IPS-NIHi7 (cell line): ENCODE measurements around the gene CNTN5.

Experiments
- DNase-seq: peaks from one replicate; pipeline ENCODE4 v3.0.0; 2012; ENCODE audit warnings: mixed read lengths; ENCODE audit errors: extremely low spot score

CNTN5 gene

DNA sequence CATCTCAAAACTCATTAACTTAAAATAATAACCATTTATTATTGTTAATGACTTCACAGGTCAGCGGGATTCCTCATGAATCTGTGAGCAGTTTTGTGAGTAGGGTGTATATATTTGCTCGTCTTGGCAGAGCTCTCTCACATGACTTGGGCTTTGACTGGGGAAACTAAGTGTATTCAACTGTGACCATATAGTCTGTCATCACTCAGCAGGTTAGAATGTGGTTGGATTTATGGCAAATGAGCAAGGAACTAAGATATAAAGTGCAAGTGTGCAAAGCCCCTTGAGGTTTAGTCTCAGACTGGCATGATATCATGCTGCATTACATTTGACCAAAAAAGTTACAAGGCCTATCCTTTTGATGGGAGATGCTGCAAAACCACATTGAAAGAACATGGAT lies 254.8 kb downstream of the CNTN5 start:
- DNase-seq, result no peak

DNA sequence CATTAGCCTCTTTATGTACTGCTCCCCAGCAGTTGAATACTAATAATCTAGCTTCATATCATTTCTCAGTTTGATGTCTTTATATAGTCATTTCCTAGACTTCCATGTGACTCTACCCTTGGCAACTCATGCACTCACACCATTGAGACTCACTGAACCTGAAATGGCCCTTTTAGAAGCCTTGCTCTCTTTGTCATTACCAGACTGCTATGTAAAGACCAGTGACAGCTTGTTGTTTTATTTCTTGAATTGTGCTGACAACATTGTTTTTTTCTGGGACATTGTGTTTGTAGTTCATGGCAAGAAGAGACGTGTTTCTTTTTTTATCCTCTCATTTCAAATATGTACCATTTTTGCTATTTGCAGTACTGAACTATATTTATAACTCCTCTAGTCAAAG lies 256.5 kb downstream of the CNTN5 start:
- no peak for DNase-seq

DNA sequence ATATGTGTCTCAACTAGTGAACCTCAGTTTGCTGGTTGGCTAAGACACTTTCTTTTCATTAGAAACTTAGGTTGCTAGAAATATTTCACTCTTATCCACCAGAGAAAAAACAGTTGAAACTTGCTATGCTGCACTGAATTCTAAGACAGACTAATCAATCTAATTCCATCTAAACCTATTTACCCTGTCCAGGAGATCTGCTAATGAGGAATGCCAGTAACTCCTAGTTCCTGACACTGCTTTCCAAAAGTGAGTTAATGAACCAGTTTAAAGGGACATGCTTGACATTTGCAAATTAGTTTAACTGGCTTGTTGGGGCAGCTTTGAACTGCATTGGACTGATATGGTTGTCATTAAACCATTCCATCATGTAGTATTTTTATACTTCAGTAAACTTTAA lies 258.5 kb downstream of the CNTN5 start:
- no peak for DNase-seq

DNA sequence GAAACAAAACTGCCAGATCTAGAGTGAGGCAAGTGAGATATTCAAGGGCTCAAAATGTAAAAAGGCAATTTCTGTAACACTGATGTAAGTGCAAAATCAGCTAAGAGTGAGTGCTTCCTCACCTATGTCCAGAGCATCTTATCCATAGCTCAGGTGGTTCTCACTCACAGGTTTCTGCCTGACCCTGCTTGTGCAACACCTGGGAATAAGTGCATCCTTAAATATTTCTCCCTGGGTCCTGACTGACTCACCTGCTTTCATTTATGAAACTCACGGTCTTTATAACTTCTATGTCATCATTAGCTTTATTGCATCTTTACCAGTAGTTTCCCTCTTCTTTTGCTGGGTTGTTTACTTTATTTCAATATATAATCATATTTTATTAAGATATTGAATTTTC lies 260.6 kb downstream of the CNTN5 start:
- DNase-seq, result no peak

DNA sequence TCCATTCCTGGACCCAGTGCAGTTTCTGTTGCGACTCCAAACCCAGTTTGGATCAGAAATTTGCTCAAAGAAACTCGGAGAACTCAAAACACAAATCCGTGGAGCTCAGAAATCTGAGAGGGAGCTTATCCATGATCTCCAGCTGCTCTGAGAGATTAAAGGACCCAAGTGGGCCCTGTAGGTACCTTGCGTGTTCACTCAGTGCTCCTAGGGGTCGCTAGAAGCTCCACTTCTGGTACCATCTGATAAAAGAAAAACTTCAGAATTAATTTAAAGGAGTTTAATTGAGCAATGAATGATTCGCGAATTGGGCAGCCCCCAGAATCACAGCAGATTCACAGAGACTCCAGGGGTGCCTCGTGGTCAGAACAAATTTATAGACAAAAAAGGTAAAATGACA lies 277.2 kb downstream of the CNTN5 start:
- DNase-seq, result peak; percentile 15

DNA sequence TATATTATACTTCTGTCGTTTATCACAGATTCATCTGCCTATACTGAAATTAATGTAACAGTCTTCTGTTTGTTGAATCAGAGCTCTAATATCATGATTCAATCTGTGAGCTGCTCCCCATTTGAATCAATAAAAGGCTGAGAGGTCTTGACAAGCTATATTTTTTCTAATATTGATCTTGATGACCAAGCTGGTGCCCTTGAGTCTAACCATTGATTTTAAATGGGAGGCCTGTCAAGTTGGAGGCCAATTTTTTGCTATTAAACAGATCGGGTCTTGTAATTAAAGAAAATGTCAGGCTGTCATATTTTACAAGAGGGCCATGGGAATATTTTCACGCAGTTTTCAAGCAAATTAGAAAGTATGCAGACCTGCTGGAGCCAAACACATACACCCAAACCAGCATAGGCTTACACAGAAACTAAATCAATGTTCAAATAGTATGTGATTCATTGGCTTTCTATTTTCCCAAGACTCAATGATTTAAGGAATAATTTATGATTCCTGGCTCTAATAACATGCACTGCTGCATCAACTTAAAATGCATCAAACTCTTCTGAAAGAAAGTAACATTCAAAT lies 286.9 kb downstream of the CNTN5 start:
- no peak for DNase-seq

DNA sequence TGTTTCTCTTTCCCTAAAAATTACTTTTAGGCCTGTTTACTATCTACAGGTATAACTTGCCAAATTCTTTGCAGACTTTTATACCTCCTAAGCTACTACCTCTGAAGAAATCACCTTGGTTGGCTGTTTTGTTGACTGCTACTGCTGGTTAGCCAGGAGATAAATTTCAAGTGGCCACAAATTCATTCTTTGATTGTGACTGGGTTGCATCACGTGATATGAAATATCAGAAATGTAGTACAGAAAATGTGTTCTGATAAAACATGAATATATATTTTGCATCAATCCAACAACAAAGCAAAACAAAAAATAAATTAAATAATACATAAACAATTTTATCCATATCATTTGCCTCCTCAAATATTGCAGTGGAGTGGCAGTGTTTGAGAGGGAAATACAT lies 291.1 kb downstream of the CNTN5 start:
- DNase-seq, result no peak

DNA sequence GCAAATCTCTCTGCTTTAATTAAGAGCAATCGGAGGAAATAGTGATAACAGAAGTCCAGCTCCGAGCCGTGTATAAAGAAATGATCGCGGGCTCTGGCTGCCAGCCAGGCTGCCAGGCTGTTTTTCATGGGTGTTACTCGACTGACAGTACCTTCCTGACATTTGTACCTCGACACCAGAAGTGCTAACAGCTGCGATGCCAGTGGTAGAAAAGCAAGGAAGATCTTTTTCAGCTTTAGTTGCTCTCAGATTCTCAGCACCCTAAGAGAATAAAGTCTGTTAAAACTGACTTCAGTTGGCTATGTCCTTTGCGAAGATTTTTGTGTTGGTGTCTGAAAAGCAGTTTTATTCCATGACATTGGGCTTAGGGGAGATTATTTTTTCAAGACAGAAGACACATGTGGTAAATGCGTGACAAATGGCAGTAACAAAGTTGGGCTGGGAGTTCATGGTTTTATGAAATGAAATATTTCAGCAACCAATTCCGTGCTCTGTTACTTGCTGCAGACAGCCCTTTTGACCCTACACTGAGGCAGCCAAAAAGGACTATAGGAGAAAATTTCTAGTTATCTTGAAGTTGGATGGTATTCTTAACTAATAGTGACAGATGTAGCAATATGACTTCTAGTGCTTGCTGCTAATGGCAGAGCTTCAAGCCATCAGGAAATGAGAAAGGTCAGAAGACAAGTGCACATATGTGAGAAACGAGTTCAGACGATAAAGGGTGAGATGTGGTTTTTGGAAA lies 296.2 kb downstream of the CNTN5 start:
- DNase-seq, result no peak

DNA sequence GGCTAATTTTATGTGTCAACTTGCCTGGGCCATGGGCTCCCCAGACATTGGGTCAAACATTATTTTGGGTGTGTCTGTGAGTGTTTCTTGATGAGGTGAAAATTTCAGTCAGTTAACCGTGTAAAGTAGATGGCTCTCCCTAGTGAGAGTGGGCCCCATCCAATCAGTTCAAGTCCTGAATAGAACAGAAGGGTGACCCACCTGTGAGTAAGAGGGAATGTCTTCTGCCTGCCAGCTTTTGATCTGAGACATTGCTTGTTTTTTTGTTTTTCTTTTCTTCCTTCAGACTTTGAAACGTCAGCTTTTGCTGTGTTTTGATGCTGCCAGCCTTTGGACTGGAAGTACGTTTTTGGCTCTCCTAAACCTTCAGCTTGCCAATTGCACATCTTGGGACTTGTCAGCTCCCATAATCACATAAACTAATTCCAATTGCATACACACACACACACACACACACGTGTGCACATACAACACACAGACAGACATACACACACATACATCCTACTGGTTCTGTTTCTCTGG lies 300.1 kb downstream of the CNTN5 start:
- no peak for DNase-seq

DNA sequence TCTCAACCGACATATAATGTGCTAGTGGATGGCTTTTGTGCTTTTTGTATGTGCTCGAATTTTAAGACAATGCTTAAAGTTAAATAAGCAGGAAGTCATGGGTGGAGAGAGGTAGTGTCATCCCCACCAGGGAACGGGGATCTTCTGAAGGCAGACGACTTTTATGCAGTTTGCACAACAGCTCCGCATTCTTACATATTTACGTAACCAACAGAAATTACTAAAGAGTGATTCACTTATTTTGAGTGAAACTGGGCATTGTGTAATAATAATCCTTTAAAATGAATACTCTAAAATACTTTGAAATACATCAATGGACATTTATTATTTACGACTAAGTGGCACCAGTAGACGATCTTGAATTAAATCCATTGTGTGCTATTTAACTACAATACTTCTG lies 305.1 kb downstream of the CNTN5 start:
- no peak for DNase-seq

DNA sequence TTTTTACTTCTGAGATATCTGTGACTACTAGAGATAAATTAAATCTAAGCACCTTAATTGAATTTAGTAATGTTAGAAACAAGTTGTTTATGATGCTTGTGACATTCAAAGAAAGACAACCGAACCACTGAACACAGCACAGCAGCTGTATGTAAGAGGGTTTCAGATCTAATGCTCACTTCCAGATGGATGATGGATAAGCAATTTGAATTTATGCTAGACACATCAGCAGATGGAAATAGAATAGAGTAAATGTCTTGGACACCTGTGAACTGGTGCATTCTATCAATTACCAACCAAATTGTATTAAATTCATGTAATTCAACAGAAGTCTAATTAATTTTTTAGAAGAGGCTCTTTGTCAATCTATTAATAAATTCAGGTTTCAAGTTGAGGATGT lies 306.3 kb downstream of the CNTN5 start:
- no peak for DNase-seq

DNA sequence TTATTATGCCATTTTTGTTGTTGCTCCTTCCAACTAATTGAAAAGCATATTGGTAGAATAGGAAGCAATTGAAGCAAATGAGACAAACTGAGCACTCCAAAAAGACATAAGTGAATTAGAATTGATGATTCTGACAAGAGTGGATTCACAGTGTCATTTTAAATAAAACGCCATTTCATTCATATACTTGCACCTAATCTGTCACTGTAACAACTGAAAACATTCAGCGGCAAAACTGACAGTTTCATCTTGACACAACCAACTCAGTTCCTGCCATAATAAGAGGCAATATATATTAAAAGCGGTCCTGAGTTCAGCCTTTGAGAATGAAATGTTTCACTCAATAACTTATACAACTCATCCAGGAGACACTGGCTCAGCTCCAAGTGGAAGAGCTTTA lies 306.8 kb downstream of the CNTN5 start:
- no peak for DNase-seq

DNA sequence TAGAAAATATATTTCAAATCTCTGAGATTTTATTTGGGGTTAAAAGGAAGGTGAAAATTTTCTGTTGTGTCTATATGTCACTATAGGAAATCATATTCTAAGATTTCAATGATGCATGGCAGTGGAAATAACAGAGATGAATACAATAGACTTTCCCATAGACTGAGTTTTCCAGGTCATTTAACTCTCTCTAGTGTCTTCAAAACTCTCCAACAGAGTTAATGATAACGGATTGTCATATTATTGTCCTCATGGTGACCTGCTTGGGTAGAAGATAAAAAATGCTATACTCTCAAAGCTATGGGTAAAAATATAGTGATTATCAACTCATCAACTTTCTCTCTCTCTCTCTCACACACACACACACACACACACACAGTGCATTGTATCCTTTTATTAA lies 312.9 kb downstream of the CNTN5 start:
- no peak for DNase-seq

DNA sequence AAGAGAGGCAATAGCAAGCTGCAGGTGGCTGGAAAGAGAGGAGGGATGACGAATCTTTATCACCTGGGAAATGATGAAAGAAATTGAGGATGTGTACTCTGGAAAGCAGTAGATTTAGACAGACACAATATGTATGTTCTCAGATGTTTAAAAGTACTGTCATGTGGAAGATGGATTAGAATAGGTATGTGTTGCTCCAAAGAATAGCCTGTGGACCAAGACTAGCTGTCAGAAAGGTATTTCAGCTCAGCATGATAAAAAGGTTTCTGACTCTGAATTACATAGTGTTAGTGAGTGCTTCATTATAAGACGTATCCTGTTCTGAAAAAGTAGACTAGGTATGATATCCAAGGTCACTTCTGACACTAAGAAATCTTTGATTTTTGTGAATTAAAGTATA lies 322.4 kb downstream of the CNTN5 start:
- DNase-seq, result no peak

DNA sequence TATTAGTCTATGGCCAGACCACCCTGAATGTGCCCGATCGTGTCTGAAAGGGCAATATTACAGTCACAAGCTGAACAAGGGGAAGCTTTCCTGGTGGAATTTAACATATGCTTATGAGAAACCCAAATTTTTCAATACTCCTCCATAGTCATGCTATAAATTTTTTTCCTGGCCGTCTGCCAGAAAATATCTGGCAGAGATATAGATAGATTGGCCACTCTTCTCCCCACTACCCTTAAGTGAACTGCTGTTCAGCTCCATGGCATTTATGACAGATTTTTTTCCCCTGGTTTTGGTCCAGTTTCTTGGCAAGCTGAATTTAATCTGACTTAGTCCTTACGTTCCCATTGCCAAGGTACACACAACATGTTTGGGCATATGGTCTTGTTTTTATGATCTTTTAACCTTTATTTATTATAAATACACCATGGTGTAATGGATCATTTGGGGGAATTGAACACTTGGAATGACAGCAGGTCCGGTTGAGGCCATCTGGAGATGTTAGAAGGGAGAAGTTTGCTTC lies 328.5 kb downstream of the CNTN5 start:
- no peak for DNase-seq

DNA sequence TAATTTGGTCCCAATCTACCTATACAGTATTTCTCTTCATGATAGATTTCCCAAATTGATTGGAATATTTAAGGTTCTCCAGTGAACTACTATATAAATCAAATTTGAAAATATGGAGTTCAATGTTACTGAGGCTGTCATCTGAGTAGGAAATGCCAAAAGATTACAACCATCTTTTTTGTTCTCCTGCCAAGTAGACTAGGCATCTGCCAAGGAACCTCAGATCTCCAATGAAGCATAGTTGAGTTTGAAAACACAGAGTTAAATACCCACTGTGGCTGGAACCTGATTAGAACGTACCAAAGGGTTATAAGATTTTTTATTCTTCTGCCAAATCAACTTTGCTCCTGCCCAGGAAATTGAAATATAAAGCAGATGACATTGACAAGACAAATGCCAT lies 330.9 kb downstream of the CNTN5 start:
- no peak for DNase-seq

DNA sequence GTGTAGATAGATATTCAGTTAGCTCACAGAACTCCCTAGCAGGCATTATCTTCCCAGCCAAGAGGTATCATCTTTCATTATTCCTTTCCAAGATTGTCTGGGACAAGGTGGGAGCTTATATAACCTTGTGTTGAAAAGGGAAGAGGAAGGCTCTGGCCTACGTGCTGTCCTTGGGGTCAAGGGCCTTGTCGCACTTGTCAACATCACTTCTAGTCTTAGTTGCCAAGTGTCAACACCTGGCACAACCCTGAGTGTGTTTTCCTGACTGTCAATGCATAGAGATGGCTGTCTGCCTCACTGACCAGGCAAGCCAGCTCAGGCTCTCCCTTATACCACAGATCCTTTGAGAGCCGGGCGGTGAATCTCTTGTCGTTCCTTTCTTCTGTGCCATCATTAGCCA lies 331.9 kb downstream of the CNTN5 start:
- DNase-seq, result no peak

DNA sequence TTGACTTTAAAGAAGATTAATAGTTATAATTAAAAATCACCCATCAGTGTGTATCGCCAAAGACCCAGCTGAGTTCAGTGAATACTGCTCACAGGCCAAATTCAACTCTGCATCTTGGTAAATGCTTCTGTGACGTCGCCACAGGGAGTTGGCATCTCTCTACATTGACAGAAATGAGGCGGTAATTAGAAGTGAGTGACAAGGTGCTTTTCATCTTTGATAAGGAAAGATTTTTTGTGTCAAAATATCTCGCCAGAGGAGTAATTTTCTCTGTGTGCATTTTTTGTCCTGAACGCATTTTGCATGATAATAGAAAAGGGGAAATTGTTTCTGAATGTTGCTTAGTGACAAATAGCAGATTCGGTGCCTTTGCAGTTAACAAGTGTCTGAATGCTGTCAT lies 345.8 kb downstream of the CNTN5 start:
- no peak for DNase-seq

DNA sequence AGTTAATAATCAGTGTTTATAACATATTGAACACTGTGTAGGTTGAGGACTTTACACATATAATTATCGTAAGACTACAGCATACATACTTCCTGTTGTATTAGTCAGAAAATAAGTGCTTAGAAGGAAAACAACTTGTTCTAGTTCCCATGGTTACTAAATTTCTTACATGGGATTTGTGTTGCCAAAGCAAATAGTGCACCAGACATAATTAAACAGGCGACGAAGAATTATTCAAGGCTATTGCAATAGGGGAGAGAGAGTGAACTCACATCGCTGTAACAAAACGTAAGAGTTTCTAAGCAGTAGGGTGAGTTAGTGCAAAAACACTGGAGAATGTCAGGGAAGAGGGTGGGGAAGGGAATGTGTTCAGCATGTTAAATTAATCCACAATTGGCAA lies 347.8 kb downstream of the CNTN5 start:
- DNase-seq, result no peak

DNA sequence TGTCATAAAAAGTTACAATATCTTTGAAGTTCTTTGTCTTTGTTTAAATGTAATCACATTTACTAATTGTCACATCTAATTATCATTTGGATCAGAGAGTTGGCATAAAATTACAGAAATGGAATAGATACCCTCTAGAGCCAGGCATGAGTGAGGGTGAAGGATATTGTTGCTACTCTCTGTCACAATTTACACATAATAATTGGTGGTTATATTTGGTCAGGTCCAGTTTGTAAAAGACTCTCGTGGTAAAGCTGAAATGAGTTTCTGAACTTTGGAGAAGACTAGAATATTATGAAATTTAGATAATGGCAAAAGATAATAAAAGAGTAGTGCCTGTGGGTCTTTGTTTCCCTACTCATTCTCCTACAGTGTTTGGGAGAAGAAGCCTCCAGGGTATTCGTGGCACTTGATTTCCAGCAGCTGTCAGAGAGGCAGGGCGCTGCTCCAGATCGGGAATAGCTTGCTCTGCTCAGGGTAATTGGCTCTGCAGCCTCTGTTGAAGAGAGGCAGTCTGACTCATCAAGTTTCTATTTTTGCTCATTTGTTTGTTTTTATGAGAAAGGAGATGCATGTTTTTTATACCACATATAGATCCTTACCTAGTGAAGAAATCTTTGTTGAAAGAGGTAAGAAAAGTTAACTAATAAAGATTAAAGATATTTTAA lies 349.9 kb downstream of the CNTN5 start:
- DNase-seq, result peak; percentile 26

DNA sequence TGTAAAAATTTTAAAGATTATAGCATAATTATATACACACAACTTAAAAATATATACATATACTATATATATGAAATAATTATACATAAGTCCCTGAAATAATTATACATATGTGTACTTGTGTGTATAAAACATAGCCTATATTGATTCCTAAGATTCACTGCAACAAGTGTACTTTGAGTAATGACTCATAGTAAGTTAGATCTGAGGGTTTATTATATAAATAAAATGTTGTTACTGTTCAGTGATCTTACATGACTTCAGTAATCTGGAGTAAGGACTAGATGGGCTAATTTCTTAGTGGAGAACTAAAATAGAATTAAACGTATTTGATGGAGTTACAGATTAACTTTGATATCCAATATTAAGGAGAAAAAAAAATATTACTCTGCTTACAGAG lies 350.5 kb downstream of the CNTN5 start:
- no peak for DNase-seq

DNA sequence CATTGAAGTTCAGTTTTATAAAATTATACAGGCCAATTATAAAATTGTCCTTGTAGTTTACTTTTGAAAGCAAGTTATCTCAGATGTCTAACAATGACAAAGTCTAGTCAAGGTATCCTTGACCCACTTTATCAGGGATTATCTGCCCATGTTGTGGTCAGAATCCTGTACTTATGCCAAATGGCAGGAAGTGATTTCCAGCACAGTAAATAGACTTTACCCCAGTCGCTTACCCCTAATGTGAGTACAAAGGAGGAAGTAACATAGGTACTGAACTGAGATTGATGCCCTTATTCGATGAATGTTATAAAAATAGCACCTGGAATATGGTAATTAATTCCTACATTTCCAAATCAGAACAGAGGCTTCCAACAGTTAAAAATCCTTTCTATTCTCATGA lies 355.7 kb downstream of the CNTN5 start:
- no peak for DNase-seq

DNA sequence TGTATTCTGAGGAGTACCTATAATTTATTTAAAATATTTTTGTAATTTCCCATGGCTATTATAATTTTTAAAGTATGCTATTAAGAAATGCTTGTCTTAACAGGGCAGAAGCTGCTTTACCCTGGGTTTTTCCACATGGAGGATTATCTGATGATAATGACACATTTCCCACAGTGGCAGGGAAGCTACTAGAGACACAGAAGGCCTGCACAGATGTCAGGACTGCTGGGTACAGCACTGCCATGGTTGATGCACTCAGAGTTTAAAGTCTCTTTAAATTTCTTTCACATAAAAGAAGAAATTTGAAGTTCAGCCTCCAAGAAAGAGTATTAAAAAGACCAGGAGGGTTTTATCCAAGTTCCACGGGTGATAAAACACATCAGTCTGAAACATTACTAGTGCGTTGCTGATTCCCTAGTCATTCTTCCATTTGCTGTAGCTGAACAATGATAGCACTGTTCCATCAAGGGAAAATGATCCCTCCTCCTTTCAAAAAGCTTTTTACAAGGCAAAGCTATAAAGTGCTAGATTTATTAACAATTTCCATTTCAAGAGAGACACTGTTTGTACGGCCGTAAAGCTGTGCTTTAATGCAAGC lies 363.0 kb downstream of the CNTN5 start:
- DNase-seq, result no peak
